Mucosa of descending colon (tissue), 3 donors: ENCODE data around the gene TTC5. TPM values are rescaled to one million over a fixed set of nuclear protein-coding genes. Genes with fewer than 3 reads are reported as not detected.
"Not testable (repeated sequence)": the region's sequence is repeated elsewhere in the genome, so short reads cannot be mapped to it uniquely, and the experiment has no call there.

Source experiments
- ATAC-seq: fragments of 200-7000 bp; cut with Tn5 transposase; one replicate; pipeline ENCODE4 v1.9.1; 2020; ENCODE audit warnings: mild to moderate bottlenecking, moderate library complexity
- DNase-seq, 3 donors: peaks; one replicate each; pipeline ENCODE4 v3.0.0-alpha.2; 2020
- H3K36me3 ChIP-seq: fragments of 200-600 bp; one replicate; pipeline ENCODE4 v1.8.0; 2021; ENCODE audit warnings: low read depth, mild to moderate bottlenecking
- H3K4me1 ChIP-seq: fragments of 200-600 bp; one replicate; pipeline ENCODE4 v1.8.0; 2021; ENCODE audit warnings: low read depth, mild to moderate bottlenecking
- H3K4me3 ChIP-seq: fragments of 200-600 bp; one replicate; pipeline ENCODE4 v1.8.0; 2021; ENCODE audit warnings: mild to moderate bottlenecking
- H3K9me3 ChIP-seq: fragments of 200-600 bp; one replicate; pipeline ENCODE4 v1.8.0; 2021; ENCODE audit warnings: mild to moderate bottlenecking
- intact Hi-C, 2 donors: fragments of 100-400 bp; cut with DNase I in 1 of 2; cut with micrococcal nuclease in 1 of 2; formaldehyde crosslinking; loops; one replicate each; pipeline versions ENCODE4 v1.11.0 to v1.11.1; 2022; cut with DNase I, micrococcal nuclease
- total RNA-seq, 3 donors: library from RNA; stranded (reverse); fragmentation: NEBNext Ultra II Directional in 2 of 3; extraction: Animal tissue kit (Norgen Biotek cat#: 25700) in 2 of 3; gene quantifications; one replicate each; pipeline versions ENCODE4 v1.2.1 to v1.2.4, GENCODE V29; 2021 to 2023
- TF ChIP-seq, protein P1 (sequence below): fragments of 200-600 bp; IDR thresholded peaks from one replicate; pipeline ENCODE4 v1.8.0; 2022; ENCODE audit warnings: antibody characterized with exemption, mild to moderate bottlenecking
- donor health status: DM: no; HTN: no; CAD: no; lungs with moderate emphysema.
- donor health status: DM: no; HTN: no; CAD: no.
- donor health status: DM: no; HTN: yes; CAD: no.

Gene TTC5
- total RNA-seq, 3 donors from 2014 or later, result 11.8 to 17.0 (median 13.2) TPM

DNA sequence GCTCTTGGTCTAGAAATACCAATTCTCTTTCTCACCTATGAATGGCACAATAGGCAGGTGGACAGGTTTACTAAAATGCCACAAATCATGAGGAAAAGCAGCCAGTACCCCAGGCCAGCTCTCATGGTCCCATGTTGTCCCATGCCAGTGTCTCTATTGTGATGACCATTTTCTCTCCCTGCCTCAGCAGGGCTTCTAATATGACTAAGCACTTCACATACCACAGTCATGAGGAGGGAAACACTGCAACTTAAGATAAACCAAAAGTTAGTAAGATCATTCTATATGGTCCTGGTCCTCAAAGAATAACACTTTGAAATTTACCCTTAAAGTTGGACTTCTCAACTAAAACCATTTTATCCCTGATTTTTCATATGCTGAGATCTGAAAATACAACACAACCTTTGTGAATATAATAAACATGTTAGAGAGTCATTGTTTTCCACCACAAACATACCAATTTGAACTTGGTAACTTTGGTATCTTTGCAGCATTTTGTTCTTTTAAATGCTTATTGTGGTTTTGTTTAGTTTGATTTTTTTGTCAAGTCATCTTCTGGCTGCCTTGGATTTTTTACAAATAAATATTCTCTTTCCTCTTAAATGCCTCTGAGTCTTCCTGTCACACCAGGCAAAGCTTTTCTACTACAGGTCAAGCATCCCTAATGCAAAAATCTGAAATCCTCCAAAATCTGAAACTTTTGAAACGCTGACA, 3.6 kb downstream of the TTC5 start:
- H3K36me3 ChIP-seq, result no peaks in the 10 kb centered on the region
- TF ChIP-seq, protein P1, sequence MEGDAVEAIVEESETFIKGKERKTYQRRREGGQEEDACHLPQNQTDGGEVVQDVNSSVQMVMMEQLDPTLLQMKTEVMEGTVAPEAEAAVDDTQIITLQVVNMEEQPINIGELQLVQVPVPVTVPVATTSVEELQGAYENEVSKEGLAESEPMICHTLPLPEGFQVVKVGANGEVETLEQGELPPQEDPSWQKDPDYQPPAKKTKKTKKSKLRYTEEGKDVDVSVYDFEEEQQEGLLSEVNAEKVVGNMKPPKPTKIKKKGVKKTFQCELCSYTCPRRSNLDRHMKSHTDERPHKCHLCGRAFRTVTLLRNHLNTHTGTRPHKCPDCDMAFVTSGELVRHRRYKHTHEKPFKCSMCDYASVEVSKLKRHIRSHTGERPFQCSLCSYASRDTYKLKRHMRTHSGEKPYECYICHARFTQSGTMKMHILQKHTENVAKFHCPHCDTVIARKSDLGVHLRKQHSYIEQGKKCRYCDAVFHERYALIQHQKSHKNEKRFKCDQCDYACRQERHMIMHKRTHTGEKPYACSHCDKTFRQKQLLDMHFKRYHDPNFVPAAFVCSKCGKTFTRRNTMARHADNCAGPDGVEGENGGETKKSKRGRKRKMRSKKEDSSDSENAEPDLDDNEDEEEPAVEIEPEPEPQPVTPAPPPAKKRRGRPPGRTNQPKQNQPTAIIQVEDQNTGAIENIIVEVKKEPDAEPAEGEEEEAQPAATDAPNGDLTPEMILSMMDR, result no peak
- no peak for DNase-seq
- H3K4me3 ChIP-seq, result no peak overlapping the region
- ATAC-seq, result no peak
- H3K4me1 ChIP-seq, result no peaks in the 10 kb centered on the region
- H3K9me3 ChIP-seq, result no peaks in the 10 kb centered on the region
- intact Hi-C loops, result no loop called here

DNA sequence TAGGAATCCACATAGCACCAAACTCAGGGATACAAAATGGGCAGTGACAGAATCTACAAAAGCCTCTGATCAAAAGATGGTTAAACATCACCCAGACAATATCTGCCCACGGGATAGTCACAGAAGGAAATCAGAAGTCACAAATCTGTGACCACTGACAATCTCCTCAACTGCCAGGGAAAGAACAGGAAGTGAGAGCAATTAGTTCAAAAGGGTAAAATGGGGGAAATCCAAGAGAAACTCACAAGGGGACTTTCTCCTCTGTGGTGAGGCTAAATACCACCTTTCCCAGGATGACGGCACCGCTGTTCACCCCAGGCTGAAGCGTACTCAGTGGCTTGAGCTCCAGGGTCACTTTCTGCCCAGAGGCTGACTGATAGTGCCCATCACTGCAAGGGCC, 10.7 kb downstream of the TTC5 start:
- H3K9me3 ChIP-seq, result no peaks in the 10 kb centered on the region
- intact Hi-C loops, result no loop called here
- H3K36me3 ChIP-seq, result peaks cover 7% of the 10 kb centered on the region
- TF ChIP-seq, protein P1, result no peak
- ATAC-seq (no peak), DNase-seq (no peak)
- no peak overlapping the region for H3K4me3 ChIP-seq
- H3K4me1 ChIP-seq, result no peaks in the 10 kb centered on the region

DNA sequence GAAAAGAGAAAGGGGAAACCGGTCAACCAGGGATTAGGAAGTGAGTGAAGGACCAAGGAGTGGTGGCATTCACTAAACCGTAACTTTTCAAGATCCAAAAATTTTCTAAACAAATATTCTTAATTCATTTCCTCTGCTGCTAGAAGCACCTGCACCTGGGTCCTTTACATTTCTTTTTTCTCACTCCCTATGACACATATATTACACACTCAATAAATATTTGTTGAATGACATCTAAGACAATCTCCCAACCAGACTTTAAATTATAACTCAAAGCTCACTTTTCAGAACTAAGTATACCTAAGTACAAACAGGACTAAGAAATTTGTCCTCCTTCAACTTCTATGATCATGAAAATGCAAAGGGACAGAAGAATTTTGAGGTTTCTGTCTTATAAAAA, 11.1 kb downstream of the TTC5 start:
- TF ChIP-seq, protein P1, result no peak
- no peak for ATAC-seq
- Histone ChIP-seq H3K36me3 (peaks cover 7% of the 10 kb centered on the region), H3K4me3 (no peak overlapping the region), H3K4me1 (no peaks in the 10 kb centered on the region), H3K9me3 (no peaks in the 10 kb centered on the region)
- no peak for DNase-seq
- intact Hi-C loops, result no loop called here

DNA sequence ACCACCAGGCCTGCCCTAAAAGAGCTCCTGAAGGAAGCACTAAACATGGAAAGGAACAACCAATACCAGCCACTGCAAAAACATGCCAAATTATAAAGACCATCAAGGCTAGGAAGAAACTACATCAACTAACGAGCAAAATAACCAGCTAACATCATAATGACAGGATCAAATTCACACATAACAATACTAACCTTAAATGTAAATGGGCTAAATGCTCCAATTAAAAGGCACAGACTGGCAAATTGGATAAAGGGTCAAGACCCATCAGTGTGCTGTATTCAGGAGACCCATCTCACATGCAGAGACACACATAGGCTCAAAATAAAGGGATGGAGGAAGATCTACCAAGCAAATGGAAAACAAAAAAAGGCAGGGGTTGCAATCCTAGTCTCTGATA, 23.8 kb downstream of the TTC5 start:
- H3K4me3 ChIP-seq, H3K36me3 ChIP-seq, DNase-seq, H3K9me3 ChIP-seq, H3K4me1 ChIP-seq, ATAC-seq, intact Hi-C loops: not testable (repeated sequence)

DNA sequence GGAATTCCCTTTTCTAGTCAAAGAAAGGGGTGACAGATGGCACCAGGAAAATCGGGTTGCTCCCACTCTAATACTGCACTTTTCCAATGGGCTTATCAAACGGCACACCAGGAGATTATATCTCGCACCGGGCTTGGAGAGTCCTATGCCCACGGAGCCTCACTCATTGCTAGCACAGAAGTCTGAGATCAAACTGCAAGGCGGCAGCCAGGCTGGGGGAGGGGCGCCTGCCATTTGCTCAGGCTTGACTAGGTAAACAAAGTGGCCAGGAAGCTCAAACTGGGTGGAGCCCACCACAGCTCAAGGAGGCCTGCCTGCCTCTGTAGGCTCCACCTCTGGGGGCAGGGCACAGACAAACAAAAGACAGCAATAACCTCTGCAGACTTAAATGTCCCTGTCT, 25.5 kb downstream of the TTC5 start:
- H3K4me1 ChIP-seq, ATAC-seq, H3K36me3 ChIP-seq, intact Hi-C loops, H3K4me3 ChIP-seq, H3K9me3 ChIP-seq: not testable (repeated sequence)
- DNase-seq, result peak in 2 of 3 donors; percentile 12 to 29

- intact Hi-C loops, result no loop called here
- Histone ChIP-seq H3K4me3 (no peak overlapping the region), H3K36me3 (no peaks in the 10 kb centered on the region), H3K4me1 (no peaks in the 10 kb centered on the region), H3K9me3 (peaks cover 16% of the 10 kb centered on the region)
- ATAC-seq, result no peak
- peak in 1 of 3 donors; percentile 8 for DNase-seq
- TF ChIP-seq, protein P1, result no peak
Measured at GRCh38 chr14:20278414-20278813, 27.3 kb downstream of the TTC5 start.

DNA sequence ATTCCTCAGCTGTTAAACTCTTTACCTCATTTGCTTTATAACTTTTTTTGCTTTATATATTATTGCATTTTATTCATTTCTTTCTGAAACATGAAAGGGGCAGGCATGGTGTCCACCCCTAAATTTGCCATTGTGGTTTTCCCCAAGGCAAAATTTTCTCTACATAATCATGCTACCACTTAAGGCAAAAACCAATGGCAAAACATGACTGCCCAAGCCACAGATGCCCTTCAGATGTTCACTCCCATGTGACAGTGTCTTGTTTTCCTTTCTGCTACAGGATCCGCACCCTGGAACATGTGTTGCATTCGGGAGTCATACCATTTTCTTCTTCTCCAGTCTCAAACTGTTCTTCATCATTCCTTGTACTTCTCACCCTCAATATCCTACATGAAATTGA, 28.3 kb downstream of the TTC5 start:
- intact Hi-C loops, result no loop called here
- no peaks in the 10 kb centered on the region for H3K36me3 ChIP-seq
- TF ChIP-seq, protein P1, result no peak

More for the DNA sequence above, 28.3 kb downstream of the TTC5 start:
- ATAC-seq, result no peak
- Histone ChIP-seq H3K9me3 (peaks cover 24% of the 10 kb centered on the region), H3K4me3 (no peak overlapping the region), H3K4me1 (no peaks in the 10 kb centered on the region)
- no peak for DNase-seq
